Measurements from ENCODE around the gene FOXE3. TPM values are rescaled to one million over a fixed set of nuclear protein-coding genes. Genes with fewer than 3 reads are reported as not detected.
A peak's percentile ranks its signal among the peaks of the same experiment; 100 is the strongest.

Gene FOXE3
- total and polyA plus RNA-seq, 8 donors, result not detected

GRCh38 chr1:47442842-47443529, 26.9 kb downstream of the FOXE3 start:
- peaks cover 90 to 100% of the 10 kb centered on the region in 2 donors for H3K27me3 ChIP-seq
- H3K9me3 ChIP-seq, result no peaks in the 10 kb centered on the region
- H3K4me3 ChIP-seq, result no peak overlapping the region
- no peak for ATAC-seq
- no peaks in the 10 kb centered on the region for H3K36me3 ChIP-seq
- peaks cover 11 to 26% of the 10 kb centered on the region in 2 donors for H3K4me1 ChIP-seq
- no peak for TF ChIP-seq CTCF (IDR thresholded peaks at IDR 0.05)
- no peak overlapping the region for H3K27ac ChIP-seq
- no peak for DNase-seq
- intact Hi-C loops (cut with DNase I), result no loop called here

GRCh38 chr1:47443530-47444296, 27.6 kb downstream of the FOXE3 start:
- DNase-seq, result no peak
- intact Hi-C loops (cut with DNase I), result no loop called here

GRCh38 chr1:47444297-47444561, 28.1 kb downstream of the FOXE3 start:
- H3K4me3 ChIP-seq, result no peak overlapping the region
- no peaks in the 10 kb centered on the region for H3K36me3 ChIP-seq
- no peak for ATAC-seq
- H3K9me3 ChIP-seq, result no peaks in the 10 kb centered on the region
- no peak for DNase-seq
- H3K27me3 ChIP-seq, result peaks cover 90 to 100% of the 10 kb centered on the region in 2 donors
- H3K27ac ChIP-seq, result no peak overlapping the region
- intact Hi-C loops (cut with DNase I), result no loop called here
- no peak for TF ChIP-seq CTCF (IDR thresholded peaks at IDR 0.05)
- peaks cover 11 to 18% of the 10 kb centered on the region in 2 donors for H3K4me1 ChIP-seq

More at GRCh38 chr1:47443530-47444296, 27.6 kb downstream of the FOXE3 start:
- H3K27ac ChIP-seq, result no peak overlapping the region
- peaks cover 11 to 23% of the 10 kb centered on the region in 2 donors for H3K4me1 ChIP-seq
- no peak for ATAC-seq
- peaks cover 90 to 100% of the 10 kb centered on the region in 2 donors for H3K27me3 ChIP-seq
- no peaks in the 10 kb centered on the region for H3K36me3 ChIP-seq
- no peak overlapping the region for H3K4me3 ChIP-seq
- H3K9me3 ChIP-seq, result no peaks in the 10 kb centered on the region
- TF ChIP-seq CTCF (IDR thresholded peaks at IDR 0.05), result no peak

GRCh38 chr1:47444562-47445465, 28.7 kb downstream of the FOXE3 start:
- no peak overlapping the region for H3K27ac ChIP-seq
- H3K4me1 ChIP-seq, result peaks cover 11 to 16% of the 10 kb centered on the region in 2 donors
- intact Hi-C loops (cut with DNase I), result no loop called here
- DNase-seq (peak in 2 of 4 donors; percentile 39 to 85), ATAC-seq (peak; percentile 84)
- TF ChIP-seq CTCF (IDR thresholded peaks at IDR 0.05), result no peak
- H3K36me3 ChIP-seq, result no peaks in the 10 kb centered on the region
- H3K9me3 ChIP-seq, result no peaks in the 10 kb centered on the region
- peak overlapping the region in 1 of 2 donors; percentile 22 for H3K4me3 ChIP-seq
- H3K27me3 ChIP-seq, result peaks cover 88 to 100% of the 10 kb centered on the region in 2 donors
